OCI-LY3 (cell line): ENCODE data around the gene KRTAP12-1.

ENCODE experiments used
- CTCF ChIP-seq: fragments of 200-600, 300-600 bp; sonication (generic); IDR thresholded peaks from 2 replicates; pipeline ENCODE4 v1.5.1; 2014; ENCODE audit warnings: antibody characterized with exemption, low read length, low read depth
- EZH2phosphoT487 ChIP-seq: fragments of 200-600 bp; shearing (Covaris generic); IDR thresholded peaks from 2 replicates; pipeline ENCODE4 v1.6.1; 2018; ENCODE audit warnings: antibody characterized with exemption, mixed run types, low read depth

DNA sequence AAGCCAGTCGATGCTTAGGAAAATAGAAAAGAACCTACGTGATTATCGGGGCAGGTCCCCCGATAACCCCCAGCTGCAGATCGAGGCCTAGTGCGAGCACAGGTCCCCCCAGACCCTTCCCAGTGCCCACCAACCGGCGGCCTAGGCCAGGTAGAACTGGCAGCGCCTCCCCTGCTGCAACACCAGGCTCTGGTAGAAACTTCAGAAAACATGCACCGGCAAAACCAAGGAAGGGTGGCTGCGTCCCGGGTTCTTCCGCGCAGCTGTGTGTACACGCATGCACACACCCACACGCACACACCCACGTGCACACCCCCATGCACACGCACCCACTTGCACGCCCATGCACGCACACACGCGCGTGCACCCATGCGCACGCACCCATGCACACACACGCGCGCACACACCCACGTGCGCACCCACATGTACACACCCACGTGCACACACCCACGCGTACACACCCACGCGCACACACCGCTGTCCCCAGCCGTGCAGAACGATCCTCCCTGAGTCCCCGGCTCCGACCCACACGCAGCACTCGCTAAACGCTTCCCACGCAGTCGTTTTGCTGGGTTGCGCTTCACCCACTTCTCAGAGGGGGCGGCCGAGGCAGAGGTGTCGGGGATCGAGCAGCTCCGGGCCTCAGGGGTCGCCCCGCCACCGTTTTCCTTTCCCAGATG is 24.2 kb upstream of the KRTAP12-1 start:
- TF ChIP-seq CTCF (no peak), EZH2phosphoT487 (no peak)
